Skeletal muscle tissue (tissue), 4 donors: Measurements from ENCODE around the gene PDE6B. TPM values are rescaled to one million over a fixed set of nuclear protein-coding genes. Genes with fewer than 3 reads are reported as not detected.

Experiments used
- H3K27ac ChIP-seq: one replicate; pipeline ENCODE4 v1.7.0; 2013; ENCODE audit warnings: mild to moderate bottlenecking, low read depth, low read length, inconsistent platforms
- H3K27me3 ChIP-seq, 3 donors: one replicate each; pipeline ENCODE4 v1.7.0; 2013; ENCODE audit warnings: low read length in 3 of 3; ENCODE audit not compliant: control insufficient read depth in 3 of 3, insufficient read depth in 3 of 3
- H3K36me3 ChIP-seq, 3 donors: one replicate each; pipeline ENCODE4 v1.7.0; 2013; ENCODE audit warnings: low read length in 3 of 3; ENCODE audit not compliant: control insufficient read depth in 3 of 3, insufficient read depth in 3 of 3
- H3K4me1 ChIP-seq, 3 donors: one replicate each; pipeline ENCODE4 v1.7.0; 2013; ENCODE audit warnings: low read length in 3 of 3, mild to moderate bottlenecking in 3 of 3; ENCODE audit not compliant: control insufficient read depth in 3 of 3, insufficient read depth in 3 of 3
- H3K4me3 ChIP-seq, 3 donors: one replicate each; pipeline ENCODE4 v1.7.0; 2013; ENCODE audit warnings: low read length in 3 of 3
- H3K9ac ChIP-seq, 3 donors: one replicate each; pipeline ENCODE4 v1.7.0; 2013; ENCODE audit warnings: low read length in 3 of 3, mild to moderate bottlenecking in 3 of 3, moderate library complexity in 2 of 3, low read depth in 1 of 3
- H3K9me3 ChIP-seq, 3 donors: one replicate each; pipeline ENCODE4 v1.7.0; 2013; ENCODE audit warnings: low read length in 3 of 3; ENCODE audit not compliant: control insufficient read depth in 3 of 3
- total RNA-seq: library from RNA; depleted of rRNA; stranded (reverse); fragments of >200 nt; gene quantifications from one replicate; pipeline ENCODE4 v1.2.3, GENCODE V29; 2014
- donor health status: Osteomylitis.

Gene PDE6B
- total RNA-seq, 1 donor from 2014 or later: 8.9 TPM

DNA sequence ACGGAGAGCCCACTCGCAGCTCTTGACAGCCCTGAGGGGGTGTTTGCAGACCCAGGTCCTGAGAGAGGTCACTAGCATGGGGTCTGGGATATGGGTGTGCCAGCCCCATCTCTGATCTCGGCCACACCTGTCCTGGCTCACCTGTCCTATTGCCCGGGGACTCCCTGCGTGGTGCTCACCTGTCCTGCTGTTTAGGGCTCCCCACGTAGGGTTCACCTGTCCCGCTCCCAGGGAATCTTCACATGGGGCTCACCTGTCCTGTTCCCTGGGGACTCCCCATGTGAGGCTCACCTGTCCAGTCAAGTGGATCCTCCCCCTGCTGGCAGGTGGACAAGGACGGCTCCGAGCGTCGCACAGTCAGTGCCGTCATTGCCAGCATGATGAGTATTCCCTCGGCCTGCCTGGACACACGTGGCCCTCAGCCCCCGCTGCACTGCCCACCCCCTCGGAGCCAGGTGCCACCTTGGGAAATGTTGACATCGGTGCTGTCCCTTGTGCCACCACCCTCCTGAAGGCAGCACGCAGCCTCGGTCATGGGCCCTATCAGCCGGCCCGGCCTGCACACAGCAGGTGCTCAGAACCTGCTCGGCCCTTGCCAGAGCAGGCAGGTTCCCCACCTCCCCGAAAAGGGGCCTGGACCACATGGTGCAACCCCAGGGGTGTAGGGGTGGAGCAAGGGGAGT is 57.3 kb downstream of the PDE6B start:
- Histone ChIP-seq H3K9me3 (no peaks in the 10 kb centered on the region), H3K4me3 (no peak overlapping the region), H3K9ac (no peak overlapping the region), H3K27me3 (peaks cover 0 to 17% (median 8%) of the 10 kb centered on the region in 3 donors), H3K4me1 (peaks cover 36 to 54% (median 43%) of the 10 kb centered on the region in 3 donors), H3K36me3 (no peaks in the 10 kb centered on the region), H3K27ac (no peak overlapping the region)

DNA sequence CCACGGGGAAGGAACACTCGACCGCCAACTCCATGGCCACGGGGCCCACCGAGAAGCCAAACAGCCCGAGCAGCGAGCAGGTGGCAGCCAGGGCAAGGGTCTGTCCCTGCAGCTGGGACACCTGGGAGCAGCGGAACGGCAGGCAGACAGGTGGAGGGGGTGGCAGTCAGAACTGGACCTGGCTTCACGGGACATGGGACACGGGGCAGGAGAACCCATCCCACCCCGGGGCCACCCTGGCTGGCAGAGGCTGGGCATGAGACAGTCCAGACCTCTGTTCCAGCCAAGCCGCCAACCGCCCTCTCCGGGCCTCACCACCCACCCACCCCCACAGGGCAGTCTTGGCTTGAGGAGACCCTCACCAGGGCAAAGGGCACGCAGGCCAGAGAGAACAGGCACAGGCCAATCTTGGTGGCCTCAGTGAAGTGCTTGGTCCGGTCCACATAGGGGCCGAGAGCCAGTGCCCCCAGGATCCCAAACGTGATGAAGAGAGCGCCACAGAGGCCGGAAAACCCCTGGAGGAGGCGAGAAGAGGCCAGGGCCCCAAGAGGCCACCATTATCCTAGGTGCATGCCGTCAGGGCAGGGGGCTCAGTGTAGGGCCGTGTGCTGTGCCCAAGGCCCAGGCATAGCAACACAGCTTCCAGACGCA is 58.0 kb downstream of the PDE6B start:
- peaks cover 36 to 54% (median 43%) of the 10 kb centered on the region in 3 donors for H3K4me1 ChIP-seq
- peaks cover 0 to 17% (median 8%) of the 10 kb centered on the region in 3 donors for H3K27me3 ChIP-seq
- no peak overlapping the region for H3K27ac ChIP-seq
- no peaks in the 10 kb centered on the region for H3K36me3 ChIP-seq
- H3K9me3 ChIP-seq: no peaks in the 10 kb centered on the region
- peak overlapping the region in 2 of 3 donors; percentile 7 to 25 for H3K9ac ChIP-seq
- H3K4me3 ChIP-seq: no peak overlapping the region

DNA sequence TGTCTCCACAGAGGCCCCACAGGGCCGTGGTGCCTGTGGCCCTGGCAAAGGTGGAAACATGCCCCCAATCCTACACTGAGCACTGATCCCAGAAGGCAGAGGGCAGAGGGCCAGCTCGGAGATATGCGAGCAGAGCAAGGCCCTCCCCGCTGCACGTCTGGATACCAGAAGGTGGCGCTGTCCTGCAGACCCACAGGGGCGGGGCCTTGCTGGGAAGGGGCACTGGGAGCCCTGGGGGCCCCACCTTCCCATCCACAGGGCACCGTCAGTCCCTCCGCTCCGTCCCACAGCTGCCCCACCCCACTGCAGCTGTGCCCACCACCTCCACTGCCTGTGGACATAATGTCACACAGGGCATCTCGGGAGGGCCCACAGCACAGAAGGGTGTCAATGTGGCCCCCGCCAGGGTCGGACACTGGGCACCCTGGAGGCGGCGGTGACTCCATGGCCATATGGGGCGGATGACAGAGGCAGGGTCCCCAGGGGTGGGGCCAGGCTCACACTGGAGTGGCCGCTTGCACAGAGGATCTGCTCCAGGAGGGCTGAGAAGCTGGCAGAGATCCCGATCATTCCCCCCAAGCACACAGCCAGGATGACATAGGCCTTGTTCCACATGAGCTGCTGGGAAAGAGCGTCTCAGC is 58.7 kb downstream of the PDE6B start:
- peak overlapping the region in 2 of 3 donors; percentile 7 to 25 for H3K9ac ChIP-seq
- no peak overlapping the region for H3K4me3 ChIP-seq
- H3K9me3 ChIP-seq: no peaks in the 10 kb centered on the region
- H3K36me3 ChIP-seq: no peaks in the 10 kb centered on the region
- H3K4me1 ChIP-seq: peaks cover 38 to 52% (median 44%) of the 10 kb centered on the region in 3 donors
- peaks cover 0 to 12% (median 8%) of the 10 kb centered on the region in 3 donors for H3K27me3 ChIP-seq
- H3K27ac ChIP-seq: no peak overlapping the region

DNA sequence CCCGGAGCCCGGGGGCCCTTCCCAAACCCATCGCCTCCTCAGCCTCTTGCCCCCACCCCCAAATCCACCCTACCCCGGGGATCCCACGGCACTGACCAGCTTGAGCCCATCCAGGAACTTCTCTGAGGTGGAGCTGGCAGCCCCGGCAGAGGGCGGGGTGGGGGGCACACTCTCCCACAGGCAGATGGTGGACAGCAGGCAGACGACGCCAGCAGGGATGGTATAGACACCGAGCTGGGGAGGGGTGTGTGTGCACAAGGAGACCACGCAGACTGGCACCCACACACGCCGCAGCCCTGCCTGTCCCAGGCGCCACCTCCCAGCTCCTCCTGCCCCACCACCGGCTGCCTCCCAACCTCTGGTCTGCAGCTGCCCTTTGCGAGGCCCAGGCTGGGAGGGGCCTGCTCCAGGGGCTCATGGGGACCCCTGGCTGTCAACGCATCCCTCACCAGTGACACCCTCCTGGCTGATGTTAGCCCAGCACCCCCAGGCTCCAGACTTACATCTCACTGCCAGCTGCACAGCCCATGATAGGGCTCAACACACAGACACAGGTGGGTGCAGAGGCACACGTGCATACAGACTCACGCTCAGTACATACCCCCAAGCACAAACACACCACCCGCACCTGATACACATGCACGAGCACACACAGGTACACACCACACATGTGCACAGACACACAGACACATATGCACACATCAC is 59.4 kb downstream of the PDE6B start:
- Histone ChIP-seq H3K36me3 (no peaks in the 10 kb centered on the region), H3K27me3 (peaks cover 0 to 6% (median 3%) of the 10 kb centered on the region in 3 donors), H3K9me3 (no peaks in the 10 kb centered on the region), H3K9ac (no peak overlapping the region), H3K27ac (no peak overlapping the region), H3K4me3 (no peak overlapping the region), H3K4me1 (peaks cover 44 to 50% (median 49%) of the 10 kb centered on the region in 3 donors)

DNA sequence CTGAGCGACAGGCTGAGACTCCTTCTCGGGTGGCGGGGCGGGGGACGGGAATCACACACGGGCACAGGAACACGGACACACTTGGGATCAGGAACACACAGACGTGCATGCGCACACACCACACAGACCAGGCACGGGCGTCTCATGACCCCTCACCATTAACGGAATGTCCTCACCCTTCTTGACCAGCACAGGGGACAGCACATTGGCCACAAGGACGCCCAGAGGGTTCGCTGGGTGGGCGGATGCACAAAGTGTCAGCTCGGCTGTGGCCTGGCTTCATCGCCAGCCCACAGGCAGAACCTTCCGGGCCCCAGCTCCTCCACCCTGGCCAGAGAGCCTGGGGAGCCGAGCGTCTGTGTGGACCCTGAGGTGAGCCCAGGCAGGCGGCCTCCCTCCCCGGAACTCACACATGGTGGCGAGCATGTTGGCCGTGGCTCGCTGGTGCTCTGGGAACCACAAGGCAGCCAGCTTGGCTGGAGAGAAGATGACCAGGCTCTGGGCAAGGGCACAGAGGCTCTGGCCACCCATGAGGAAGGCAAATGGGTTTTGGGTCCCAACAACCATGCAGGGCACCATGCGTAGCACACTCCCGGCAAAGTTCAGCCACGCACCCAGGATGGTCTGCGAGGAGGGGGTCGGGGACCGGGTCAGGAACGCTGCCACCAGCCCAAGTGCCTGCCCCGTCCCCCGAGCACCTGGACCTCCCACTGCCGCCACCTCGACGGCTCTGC is 60.5 kb downstream of the PDE6B start:
- Histone ChIP-seq H3K36me3 (no peaks in the 10 kb centered on the region), H3K4me1 (peaks cover 40 to 42% (median 41%) of the 10 kb centered on the region in 3 donors), H3K4me3 (no peak overlapping the region), H3K27ac (no peak overlapping the region), H3K9me3 (no peaks in the 10 kb centered on the region), H3K27me3 (no peaks in the 10 kb centered on the region), H3K9ac (no peak overlapping the region)

DNA sequence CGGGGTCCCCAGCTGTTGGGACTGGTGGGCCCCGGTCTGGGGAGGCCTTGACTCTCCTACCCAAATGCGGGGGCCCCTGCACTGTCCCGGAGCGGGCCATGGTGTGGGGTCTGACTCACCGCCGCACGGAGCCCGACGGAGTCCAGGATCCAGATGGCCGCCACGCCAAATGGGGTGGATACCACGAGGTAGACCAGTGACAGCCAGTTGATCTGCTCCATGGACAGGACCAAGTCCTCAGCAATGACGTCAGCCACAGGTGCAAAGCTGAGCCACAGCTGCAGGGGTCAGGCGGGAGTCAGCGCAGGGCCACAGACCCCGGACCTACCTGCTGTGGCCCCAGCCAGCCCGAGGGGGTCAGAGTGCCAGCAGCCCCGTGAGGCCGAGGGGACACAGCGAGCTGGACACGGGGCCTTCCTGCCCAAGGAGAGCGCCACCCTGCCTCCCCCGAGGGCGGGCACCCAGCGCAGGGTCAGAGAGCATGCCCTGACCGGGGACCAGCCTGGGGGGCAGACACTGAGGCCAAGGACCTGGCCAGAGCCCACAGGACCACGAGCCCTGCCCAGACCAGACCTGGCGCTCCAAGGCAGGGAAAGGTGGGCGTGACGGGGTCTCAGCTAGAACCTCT is 61.2 kb downstream of the PDE6B start:
- H3K4me1 ChIP-seq: peaks cover 38 to 40% (median 38%) of the 10 kb centered on the region in 3 donors
- peak overlapping the region in 1 of 3 donors; percentile 69 for H3K4me3 ChIP-seq
- H3K27ac ChIP-seq: peak overlapping the region; percentile 85
- no peaks in the 10 kb centered on the region for H3K36me3 ChIP-seq
- H3K9ac ChIP-seq: peak overlapping the region in 2 of 3 donors; percentile 6 to 85
- no peaks in the 10 kb centered on the region for H3K9me3 ChIP-seq
- H3K27me3 ChIP-seq: no peaks in the 10 kb centered on the region

DNA sequence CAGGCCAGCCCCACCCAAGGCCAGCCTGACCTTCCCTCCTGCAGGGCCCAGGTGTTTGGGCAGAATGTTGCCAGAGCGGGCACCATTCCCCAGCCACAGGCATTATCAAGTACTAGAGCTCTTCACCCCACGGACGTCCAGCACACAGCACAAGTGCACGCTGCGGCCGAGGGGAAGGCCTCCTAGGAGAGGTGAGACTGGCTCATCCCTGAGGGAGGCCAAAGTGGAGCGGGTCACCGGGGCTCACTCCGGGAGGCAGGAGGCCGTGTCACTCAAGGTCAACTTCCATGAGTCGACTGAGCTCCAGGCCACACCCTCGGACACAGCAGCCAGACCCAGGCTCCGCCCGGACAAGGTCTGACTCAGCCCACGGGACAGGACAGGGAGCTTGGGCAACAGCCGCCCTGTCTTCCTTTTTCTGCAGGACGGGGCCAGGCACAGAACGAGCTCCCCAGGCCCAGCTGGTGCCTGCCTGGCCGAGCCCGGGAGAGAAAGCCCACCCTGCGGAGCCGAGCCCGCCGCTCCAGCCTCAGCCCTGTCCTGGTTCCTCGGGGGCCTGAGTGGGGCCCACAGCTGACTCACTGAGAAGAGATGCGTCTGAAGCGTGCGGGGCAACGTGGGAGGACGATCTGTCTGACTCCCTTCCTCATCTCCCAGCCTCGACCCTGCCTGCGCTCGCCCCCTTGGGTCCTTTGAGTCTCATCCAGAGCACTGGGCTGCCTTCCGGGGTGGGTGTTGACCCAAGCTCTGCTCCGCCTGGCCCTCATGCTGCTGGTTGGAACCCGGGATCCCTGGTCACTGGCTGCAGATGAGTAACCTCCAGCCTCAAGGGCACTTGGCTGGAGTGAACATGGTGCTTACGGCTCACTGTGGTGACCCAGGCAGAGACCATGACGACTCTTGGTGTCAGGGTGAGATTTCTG is 61.9 kb downstream of the PDE6B start:
- Histone ChIP-seq H3K4me1 (peaks cover 38 to 39% (median 38%) of the 10 kb centered on the region in 3 donors), H3K9me3 (no peaks in the 10 kb centered on the region), H3K27me3 (no peaks in the 10 kb centered on the region), H3K9ac (peak overlapping the region; percentile 61 to 85 (median 79)), H3K4me3 (peak overlapping the region; percentile 67 to 79 (median 69)), H3K36me3 (no peaks in the 10 kb centered on the region), H3K27ac (peak overlapping the region; percentile 85)

DNA sequence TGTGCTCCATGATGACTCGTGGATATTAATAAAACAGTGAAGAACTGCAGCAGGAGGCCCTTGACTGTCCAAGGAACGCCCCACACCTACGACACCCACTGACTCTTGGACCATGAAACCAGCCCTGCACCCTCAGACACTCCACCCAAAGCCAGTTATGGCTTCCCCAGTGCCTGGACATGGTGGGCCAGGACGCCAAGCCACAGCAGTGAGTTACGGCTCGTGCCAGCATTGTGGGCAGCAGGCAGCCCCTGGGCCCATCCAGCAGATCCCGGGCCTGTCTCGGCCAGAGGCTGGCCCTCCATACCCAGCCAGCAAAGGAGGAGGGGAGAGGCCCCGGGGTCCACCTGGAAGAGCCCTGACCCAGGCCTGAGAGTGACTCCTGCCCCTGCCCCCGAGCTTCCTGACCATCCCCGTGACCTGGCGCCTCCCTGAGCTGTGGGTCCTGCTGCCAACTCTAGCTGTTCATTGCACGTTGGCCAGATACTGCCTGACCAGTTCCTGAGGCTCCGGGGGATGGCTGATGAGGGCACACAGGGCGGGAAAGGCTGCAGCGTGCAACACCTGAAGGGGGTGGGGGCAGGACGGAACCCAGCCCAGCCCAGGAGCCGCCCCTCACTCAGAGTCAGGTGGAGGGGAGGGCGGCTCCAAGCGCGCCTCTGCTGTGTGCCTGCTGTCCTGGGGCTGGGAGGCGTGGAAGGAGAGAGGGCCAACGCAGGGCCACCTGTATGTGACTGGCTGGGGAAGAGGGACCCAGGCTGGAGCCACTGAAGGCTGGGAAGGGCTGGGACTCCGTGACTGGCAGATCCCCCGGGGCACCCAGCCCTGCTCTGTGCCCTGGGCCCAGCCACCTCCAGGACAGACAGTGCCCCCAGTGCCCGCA is 62.8 kb downstream of the PDE6B start:
- Histone ChIP-seq H3K9ac (peak overlapping the region; percentile 61 to 85 (median 79)), H3K4me1 (peaks cover 34 to 38% (median 38%) of the 10 kb centered on the region in 3 donors), H3K4me3 (peak overlapping the region; percentile 67 to 79 (median 69)), H3K27ac (peak overlapping the region; percentile 85), H3K9me3 (no peaks in the 10 kb centered on the region), H3K36me3 (no peaks in the 10 kb centered on the region), H3K27me3 (peaks cover 1 to 5% (median 4%) of the 10 kb centered on the region in 3 donors)
